GM23248 (cell line): ENCODE measurements around the gene POLDIP2.

ENCODE experiments used
- EZH2 ChIP-seq: fragments of 200-600 bp; sonication (generic); IDR thresholded peaks from 2 replicates; pipeline ENCODE4 v1.6.1; 2018; ENCODE audit warnings: antibody characterized with exemption, mild to moderate bottlenecking; ENCODE audit not compliant: insufficient read depth, poor library complexity, severe bottlenecking
- EZH2phosphoT487 ChIP-seq: fragments of 200-600 bp; sonication (generic); IDR thresholded peaks from 2 replicates; pipeline ENCODE4 v1.6.1; 2018; ENCODE audit warnings: antibody characterized with exemption, moderate library complexity, mild to moderate bottlenecking, low read depth; ENCODE audit not compliant: insufficient read depth

- TF ChIP-seq EZH2 (no peak), EZH2phosphoT487 (no peak)
These were observed 39.9 kb upstream of the POLDIP2 start for GRCh38 chr17:28397275-28397674.
